IPS DF 4.7 (cell line): ENCODE data around the gene TLR3.

Experiments used
- DNase-seq: peaks from one replicate; pipeline ENCODE4 v3.0.0-alpha.2; 2013; ENCODE audit warnings: low spot score; ENCODE audit errors: extremely low read depth

The TLR3 gene

GRCh38 chr4:186104890-186105646 lies 36.1 kb downstream of the TLR3 start:
- DNase-seq = no peak

- DNase-seq = no peak
Measured at GRCh38 chr4:186105647-186106321, 36.8 kb downstream of the TLR3 start.

- DNase-seq = no peak
Measured at GRCh38 chr4:186107947-186108346, 39.0 kb downstream of the TLR3 start.

GRCh38 chr4:186108391-186108790 lies 39.4 kb downstream of the TLR3 start:
- no peak for DNase-seq

GRCh38 chr4:186109245-186109644 lies 40.3 kb downstream of the TLR3 start:
- DNase-seq = no peak

GRCh38 chr4:186116697-186117096 lies 47.7 kb downstream of the TLR3 start:
- DNase-seq = no peak

- DNase-seq = no peak
Measured at GRCh38 chr4:186118582-186118981, 49.6 kb downstream of the TLR3 start.

GRCh38 chr4:186121057-186121456 lies 52.1 kb downstream of the TLR3 start:
- no peak for DNase-seq

GRCh38 chr4:186128842-186129241 lies 59.9 kb downstream of the TLR3 start:
- DNase-seq = no peak

GRCh38 chr4:186131935-186132334 lies 63.0 kb downstream of the TLR3 start:
- DNase-seq = no peak

- DNase-seq = no peak
Measured at GRCh38 chr4:186132577-186133242, 63.8 kb downstream of the TLR3 start.

GRCh38 chr4:186134257-186134656 lies 65.3 kb downstream of the TLR3 start:
- no peak for DNase-seq

- no peak for DNase-seq
Measured at GRCh38 chr4:186134861-186135260, 65.9 kb downstream of the TLR3 start.

GRCh38 chr4:186137196-186137794 lies 68.3 kb downstream of the TLR3 start:
- no peak for DNase-seq
